Stimulated activated CD4-positive, alpha-beta T cell treated with anti-CD3 and anti-CD28 coated beads, Interleukin-15, amount 100 ng/mL, for 1 hour (primary cell): Measurements from ENCODE around the gene NELFA.
"Not testable (repeated sequence)": the region's sequence is repeated elsewhere in the genome, so short reads cannot be mapped to it uniquely, and the experiment has no call there.

ENCODE experiments used
- DNase-seq, 2 donors: peaks; one replicate each; pipeline ENCODE4 v3.0.0-alpha.2; 2020; ENCODE audit warnings: low read depth in 1 of 2, low spot score in 1 of 2

Gene NELFA

DNA sequence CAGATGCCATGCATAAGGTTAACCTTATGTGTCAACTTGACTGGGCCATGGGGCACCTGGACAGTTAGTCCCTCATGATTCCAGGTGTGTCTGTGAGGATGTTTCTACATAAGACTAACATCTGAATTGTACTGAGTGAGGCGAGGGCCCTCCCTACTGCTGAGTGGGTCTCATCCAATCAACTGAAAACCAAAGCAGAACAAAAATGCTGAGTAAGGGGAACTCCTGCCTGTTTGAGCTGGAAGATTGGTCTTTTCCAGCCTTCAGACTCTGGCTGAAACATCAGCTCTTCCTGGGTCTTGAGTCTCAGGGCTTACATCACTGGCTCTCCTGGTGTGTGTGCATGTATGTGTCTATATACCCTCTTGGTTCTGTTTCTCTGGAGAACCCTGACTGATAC is 13.8 kb downstream of the NELFA start:
- DNase-seq: no peak

DNA sequence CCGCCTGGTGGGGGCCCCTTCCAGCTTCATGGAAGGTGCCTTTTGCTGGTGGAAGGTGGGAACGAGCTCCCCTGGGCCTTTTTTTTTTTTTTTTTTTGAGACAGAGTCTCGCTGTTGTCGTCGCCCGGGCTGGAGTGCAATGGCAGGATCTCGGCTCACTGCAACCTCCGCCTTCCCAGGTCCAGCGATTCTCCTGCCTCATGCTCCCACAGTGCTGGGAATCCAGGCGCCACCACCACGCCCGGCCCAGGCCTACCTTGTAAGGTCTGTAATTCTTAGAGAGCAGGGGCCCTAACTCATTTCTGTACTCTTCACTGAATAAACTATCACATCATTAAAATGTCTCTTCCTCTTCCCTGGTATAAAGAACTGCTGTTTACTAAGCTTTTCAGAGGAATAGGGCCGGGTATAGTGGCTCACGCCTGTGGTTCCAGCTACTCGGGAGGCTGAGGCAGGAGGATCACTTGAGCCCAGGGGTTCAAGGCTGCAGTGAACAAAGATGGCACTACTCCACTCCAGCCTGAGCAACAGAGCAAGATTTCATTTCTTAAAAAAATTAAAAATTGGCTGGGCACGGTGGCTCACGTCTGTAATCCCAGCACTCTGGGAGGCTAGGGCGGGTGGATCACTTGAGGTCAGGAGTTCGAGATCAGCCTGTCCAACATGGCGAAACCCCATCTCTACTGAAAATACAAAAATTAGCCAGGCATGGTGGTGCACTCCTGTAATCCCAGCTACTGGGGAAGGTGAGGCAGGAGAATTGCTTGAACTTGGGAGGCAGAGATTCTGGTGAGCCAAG is 14.9 kb downstream of the NELFA start:
- DNase-seq: not testable (repeated sequence)

DNA sequence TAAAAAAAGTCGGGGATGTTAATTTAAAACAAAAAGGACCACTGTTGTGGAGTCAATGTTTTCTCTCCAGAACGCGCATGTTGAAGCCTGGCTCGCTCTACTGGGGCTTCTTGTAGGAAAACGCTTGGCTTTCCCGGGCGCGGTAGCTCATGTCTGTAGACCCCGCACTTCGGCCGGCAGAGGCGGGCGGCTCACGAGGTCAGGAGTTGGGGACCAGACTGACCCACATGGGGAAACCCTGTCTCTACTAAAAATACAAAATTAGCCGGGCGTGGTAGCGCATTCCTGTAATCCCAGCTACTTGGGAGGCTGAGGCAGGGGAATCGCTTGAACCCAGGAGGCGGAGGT is 15.6 kb downstream of the NELFA start:
- DNase-seq: no peak

DNA sequence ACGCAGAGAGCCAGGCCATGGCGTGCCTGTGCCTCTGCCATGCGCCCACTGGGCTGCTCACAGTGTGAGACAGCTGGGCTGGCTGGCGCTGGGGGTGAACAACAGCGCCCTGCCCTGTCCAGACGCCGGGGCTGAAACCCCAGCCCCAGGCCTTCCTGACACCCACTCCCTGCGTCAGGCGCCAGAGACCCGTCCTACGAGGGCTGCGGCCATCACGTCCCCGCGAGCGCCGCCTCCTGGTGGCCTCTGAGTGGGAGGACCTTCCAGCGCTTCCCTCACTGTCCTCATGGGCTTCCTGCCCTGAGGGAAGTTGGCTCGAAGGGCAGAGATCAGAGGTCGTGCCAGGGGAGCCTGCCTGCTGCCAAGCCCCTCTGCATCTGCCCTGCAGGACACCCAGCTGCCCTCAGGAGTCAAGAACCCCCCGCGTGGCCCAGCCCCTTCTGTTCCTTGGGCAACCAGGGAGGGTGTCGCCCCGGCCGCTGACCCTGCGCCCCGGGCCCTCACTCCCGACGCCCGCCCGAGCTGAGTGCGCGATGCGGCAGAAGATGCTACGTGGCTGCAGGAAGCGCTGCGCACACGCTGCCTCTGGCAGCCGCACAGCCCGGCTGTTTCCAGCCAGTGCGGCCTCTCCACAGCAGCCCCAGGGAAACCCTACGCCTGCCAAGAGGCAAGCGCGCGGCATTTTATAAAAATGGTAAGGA is 16.2 kb downstream of the NELFA start:
- no peak for DNase-seq

DNA sequence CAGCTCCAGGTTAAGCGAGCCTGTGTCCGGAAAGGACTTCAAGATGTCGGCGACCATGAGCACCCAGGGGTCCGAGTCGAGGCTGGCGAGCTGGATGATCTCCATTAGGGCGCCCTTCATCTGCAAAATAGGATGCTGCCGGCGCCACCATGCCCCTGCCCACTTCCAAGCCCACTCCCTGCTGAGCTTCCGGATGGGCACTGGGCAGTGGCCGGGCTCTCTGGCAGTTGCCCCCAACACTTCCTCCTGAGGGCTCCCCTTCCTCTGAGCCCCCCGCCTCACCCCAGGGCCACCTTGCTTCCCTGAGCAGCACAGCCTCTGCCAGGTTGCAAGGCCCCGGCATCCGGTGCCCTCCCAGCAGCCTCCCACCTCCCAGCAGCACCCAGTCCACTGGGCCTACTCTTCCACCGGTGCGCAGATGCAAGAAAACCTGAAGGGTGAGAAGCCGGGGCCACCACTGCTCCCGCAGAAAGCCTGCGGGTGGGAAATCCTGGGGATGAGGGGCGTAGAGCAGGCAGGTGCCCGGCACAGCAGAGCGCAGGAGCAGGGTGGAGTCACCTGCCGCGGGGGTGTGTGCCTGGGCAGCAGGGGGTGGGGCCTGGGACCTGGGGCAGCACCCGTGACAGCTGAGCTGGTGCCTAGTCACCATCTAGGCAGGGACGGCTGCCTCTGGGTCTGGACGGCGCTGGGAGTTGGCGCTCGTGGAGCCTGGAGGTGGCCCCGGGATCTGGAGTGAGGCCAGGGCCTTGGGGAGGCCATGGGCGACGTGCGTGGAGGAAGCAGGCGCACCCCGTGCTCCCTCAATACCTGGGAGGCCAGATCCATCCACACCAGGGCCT is 17.0 kb downstream of the NELFA start:
- DNase-seq: no peak

DNA sequence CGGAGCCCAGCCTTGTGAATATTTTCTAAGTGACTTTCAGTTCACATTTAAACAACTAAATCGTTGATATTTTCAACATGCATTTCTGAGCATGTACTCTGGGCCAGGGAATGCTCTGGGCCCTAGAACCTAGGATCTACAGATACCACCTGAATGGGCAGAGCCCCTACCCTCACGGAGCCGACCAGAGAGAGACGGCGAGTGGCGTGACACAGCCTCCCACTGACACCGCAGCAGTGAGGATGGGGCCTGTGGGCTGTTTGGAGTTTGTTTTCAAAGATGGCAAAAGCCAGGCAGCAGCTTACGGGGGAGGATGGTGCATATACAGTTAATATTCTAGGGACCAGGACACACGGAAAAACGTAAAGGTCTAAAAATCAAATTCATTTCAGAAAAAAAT is 17.7 kb downstream of the NELFA start:
- no peak for DNase-seq

DNA sequence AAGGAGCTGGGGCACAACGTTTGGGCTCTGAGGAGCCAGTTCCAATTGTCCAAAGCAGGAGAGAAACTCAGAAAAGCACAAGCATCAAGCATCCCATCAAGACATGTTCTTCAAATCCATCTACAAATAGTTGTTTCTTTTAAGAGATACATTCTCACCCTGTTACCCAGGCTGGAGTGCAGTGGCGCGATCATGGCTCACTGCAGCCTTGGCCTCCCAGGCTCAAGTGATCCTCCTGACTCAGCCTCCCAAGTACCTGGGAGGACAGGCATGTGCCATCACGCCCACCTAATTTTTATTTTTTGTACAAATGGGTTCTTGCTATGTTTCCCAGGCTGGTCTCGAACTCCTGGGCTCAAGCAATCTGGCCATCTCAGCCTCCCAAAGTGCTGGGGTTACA is 18.1 kb downstream of the NELFA start:
- DNase-seq: no peak

DNA sequence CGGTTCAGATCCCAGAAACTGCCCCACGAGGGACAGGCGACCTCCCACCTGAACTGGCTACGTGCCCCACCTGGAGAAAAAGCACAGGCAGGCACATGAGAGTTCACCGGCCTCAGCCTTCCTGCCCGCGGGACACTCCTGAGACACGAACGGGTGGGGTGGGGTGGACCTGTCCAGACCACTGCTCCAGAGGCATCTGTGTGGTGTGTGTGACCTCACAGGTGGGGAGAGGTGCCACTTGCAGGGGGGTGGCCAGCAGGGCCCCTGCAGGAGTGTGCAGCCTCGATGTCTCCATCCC is 18.5 kb downstream of the NELFA start:
- DNase-seq: no peak

DNA sequence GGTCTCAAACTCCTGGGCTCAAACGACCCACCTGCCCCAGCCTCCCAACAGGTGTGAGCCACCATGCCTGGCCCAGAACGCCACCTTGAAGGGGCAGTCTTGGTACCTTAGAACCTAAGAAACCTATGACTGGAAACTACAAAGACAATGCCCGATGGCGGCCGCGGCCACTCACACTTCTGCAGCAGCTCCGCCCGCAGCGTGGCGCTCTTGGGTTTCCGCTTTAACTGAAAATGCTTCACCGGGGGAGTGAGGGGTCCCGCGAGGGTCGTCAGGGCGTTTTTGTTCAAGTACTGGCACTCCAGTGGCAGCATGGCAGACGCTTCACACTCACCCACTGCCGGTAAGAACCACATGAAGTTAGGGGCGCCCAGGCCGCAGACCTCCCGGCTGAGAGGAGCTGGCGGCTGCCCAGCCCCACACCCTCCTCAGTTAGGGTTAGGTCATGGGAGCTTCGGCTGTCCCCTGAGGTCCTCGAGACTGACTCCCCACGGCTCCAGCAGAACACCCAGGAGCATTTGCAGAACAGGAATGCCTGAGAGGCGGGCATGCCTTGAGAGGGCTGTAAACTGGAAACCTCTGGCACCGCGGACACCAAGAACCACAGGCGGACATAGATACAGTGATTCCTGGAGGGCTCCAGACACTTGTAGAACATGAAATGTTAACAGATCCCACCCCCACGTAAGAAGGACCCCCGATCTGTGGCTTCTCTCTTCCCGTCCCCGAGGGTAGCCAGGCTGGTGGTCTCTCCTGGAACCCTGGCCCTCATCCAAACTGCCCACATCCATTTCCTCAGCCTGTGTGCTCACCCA is 19.0 kb downstream of the NELFA start:
- no peak for DNase-seq

DNA sequence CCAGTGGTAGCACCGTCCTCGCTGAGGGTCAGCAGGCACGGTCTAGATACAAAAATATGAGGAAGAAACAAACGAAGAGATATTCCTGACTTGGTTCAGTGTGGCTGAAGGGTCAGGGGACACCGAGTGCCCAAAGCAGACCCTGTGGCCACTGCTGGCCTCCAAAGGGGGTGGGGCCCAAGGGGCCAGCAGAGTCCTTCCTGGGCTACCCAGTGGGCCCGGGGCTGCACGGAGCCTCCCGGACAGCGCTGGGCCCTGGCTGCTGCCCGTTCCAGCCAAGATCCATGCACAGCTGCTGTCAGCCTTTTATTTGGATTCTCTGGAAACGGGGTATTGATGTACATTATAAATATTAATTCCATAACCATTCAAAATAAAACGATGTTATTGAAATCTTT is 20.4 kb downstream of the NELFA start:
- DNase-seq: no peak

DNA sequence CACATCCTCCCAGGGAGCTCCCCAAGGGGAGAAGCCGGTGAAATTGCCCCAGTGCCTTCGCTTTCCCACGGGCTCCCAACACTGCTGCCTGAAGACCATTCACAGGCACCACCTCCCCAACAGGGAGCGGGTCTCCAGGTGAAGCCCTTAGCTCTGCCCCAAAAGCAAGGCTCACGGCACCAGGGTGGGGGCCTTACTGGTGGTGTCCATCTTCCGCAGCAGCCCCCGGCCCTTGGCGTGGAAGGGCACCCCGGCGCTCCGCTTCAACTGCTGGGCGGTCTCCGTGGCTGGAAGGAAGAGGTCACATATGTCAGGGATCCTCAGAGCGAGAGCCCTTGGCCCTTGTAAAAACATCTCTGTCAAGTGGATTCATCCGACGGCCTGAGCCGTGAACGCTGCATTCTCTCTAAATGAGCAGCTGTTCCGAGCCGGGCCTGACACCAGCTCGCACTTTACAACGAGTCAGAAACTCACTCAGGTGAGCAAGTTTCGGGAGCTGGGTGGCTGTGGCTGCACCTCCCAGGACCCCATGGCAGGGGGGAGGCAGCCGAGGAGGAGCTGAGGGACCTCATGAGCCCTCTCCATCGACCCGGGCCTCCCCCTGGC is 20.9 kb downstream of the NELFA start:
- no peak for DNase-seq

DNA sequence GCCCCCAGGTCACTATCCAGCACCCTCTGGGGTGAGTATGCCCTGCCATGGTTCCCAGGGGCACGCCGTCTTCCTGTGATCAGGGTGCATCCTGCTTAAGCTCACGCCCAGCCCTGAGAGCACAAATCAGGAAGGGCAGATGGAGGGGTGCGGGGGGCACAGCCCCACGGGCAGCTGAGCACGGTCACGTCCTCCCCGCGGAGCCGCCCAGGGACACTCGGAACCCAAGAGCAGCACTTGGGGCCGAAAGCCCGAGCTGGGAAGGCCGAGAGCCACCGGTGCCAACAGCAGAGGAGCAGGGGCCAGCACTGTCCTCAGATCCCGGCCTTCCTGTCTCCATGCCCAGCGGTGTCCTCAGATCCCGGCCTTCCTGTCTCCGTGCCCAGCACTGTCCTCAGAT is 21.5 kb downstream of the NELFA start:
- no peak for DNase-seq

DNA sequence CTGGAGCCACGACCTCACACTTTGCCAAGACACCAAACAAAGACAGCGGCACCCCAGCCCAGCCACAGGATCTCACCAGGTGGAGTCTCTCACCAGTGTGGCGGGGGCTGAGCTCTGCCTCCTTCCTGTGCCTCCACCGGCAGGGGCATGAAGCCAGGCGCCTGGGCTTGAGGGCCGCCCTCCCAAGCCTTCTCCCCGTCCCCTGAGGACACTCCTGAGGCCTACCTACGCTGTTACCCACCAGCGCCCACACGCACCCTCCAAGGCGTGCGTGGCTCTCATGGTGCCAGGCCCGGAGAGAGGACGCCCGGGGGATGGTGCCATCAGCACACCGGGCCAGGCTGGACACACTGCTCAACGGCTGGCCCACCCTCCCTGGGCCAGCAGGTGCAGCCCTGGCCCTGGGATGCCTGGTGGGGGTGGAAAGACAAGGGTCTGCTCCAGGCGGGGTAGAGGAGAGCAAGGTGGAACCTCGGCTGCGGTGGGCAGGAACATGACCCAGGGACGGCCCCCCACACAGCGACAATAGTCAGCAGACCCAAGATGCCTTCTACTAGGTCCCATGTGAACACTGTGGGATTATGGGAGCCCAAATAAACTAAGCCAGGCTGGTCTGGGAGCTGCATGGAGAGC is 22.1 kb downstream of the NELFA start:
- DNase-seq: no peak

DNA sequence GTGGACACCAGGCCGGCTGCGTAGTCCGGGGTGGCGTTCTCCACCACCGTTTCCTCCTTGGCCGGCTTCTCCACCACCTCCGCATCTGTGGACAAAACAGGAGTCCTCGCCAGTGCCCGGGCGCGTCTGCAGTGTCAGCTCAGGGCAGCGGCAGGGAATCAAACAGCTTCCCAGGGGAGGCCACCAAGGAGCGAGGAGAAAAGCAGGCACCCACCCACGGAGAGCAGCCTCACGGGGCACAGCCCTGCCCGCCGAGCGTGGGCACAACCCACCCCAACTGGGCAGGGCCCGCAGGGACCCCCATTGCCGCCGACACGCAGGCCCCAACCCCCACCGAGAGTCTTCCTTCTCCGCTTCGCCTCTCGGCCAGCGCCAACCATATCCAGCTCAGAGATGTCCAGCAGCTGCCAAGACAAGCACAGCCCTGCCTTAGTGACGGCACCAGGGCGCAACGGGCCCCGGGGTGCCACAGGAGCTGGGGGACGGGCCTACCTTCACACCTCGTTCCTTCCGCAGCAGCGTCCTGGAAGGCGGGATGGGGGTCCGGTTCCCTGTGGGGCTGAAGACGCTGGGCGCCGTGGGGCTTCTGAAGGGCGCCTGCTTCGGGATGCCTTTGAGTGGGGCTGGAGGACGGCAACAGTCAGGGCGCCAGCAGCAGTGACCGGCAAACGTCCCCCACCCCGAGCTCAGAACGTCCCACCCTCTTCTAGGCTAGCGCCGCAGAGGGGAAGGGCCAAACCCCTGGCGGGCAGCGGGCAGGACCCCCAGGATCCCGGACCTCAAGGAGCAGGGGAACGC is 22.8 kb downstream of the NELFA start:
- DNase-seq: no peak

DNA sequence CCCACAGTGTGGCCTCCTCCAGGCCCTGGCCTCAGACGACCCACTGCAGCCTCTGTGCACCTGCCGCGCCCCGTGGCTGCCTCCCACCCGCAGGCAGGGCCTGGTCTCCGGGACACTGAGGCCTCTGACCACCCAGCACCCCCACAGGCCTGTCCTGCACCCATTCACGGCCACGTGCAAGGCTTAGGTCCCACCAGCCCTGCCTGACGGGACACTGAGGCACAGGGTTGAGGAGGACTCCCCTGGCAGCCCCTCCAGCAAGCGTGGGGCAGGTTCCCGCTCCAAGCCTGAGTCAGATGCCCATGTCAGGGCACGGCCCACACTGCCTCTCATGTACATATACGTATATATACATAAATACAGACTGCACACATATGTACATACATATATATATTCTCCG is 23.5 kb downstream of the NELFA start:
- DNase-seq: no peak

DNA sequence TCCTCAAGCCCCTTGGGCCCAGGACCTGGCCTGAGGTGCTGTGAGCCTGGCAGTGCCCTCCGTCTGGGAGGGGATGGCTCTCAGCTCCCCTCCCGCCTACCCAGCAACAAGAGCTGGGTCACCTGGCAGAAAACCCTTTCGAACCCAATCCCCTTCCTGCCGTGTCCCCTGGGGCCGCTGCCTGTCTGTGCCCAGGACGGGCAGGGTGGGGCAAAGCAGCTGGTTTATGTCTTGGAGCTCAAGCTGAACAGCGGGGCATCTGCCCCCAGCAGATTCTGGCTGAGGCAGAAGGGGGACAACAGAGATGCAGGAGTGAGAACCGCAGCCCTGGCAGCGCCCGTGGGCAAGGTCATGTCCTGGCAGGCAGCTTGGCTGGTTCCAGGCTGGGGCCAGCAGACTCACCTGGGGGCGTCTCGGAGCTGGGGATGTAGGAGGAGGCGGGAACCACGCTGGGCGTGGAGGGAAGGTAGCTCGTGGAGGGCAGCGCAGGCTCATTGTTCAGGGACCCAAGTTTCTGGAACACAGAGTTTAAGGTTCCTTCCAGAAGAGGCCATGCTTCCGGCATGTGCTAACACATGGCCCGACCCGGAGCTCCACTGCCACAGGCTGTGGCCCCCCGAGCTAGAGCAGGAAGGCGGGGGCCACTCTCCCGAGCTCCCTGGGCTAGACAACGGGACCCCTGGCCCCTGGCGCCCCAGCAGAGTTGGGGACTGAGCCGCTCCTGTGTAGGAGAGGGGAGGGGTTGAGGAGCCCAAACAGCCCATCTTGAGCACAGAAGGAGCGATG is 24.2 kb downstream of the NELFA start:
- DNase-seq: no peak

DNA sequence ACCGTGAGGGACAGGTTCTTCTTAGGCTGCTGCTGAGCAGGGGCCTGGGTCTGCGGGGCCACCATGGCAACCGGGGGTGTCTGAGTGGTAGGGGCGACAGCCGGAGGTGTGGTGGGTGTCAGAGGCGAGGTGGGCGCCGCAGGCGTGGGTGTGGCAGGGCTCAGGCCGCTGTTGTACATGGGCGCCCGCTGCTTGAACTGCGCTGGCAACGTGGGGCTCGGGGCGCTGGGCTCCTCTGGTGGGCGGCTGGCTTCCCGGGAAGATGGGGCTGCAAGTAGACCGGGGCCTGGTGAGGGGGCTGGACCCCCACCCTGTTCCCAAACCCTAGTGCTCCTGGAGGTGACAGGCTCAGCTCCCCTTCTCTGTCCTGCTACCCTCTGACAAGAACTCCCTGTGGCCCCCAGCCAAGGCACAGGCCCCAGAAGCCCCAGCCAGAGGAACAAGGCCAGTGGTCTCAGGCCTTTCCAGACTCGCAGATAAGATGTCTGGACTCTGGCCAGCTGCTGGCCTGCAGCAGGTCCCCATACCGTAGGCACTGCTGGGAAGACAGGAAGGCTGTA is 24.8 kb downstream of the NELFA start:
- no peak for DNase-seq

DNA sequence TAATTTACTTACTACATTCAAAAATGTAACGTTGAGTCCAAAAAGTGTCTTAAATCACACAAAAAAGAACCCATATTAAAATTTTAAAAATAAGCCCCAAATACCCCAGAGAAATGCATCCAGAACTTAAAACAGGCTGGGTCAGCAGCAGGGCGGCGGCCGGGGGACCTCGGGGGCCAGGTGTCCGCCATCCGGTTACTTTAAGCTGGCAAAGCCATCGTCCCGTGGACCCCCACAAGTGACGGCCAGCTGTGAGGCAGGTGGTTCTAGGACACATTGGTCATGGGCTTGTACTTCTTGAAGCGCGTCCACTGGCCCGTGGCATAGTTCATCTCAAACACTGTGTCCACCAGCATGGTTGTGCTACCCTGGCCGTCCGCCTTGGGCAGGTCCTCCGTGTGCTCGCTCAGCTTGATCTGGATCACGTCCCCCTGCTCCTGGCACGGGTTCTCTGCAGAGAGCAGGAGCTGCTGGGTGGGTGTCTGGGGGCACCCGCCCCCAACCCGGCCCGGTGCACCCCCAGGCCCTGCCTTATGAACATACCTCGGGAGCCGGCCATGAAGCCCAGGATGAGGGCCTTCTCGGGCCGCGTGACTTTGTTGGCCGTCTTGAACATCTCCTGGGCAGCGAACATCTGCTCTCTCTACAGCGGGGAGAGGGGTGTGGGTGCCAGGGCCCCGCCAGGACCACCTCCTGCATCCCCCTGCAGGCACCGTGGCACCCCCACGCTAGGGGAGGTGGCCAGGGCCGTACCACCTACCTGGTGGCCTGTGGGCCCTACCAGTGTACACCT is 25.5 kb downstream of the NELFA start:
- DNase-seq: no peak
